ENCODE results near the gene APBA2. TPM values are rescaled to one million over a fixed set of nuclear protein-coding genes. Genes with fewer than 3 reads are reported as not detected.

The APBA2 gene
- total RNA-seq, 6 donors from 2014 or later, result 3.2 to 7.9 (median 6.0) TPM

- Histone ChIP-seq H3K36me3 (no peaks in the 10 kb centered on the region), H3K4me1 (no peaks in the 10 kb centered on the region), H3K9me3 (no peaks in the 10 kb centered on the region), H3K27me3 (no peaks in the 10 kb centered on the region), H3K27ac (no peak overlapping the region), H3K4me3 (no peak overlapping the region)
- ATAC-seq (ENCODE audit: low FRiP score in 2 of 2) (no peak), DNase-seq (no peak)
- TF ChIP-seq POLR2A (IDR thresholded peaks at IDR 0.05) (no peak), CTCF (IDR thresholded peaks at IDR 0.05) (no peak), POLR2AphosphoS5 (IDR thresholded peaks at IDR 0.05) (no peak), EP300 (IDR thresholded peaks at IDR 0.05) (no peak)
- 89% methylated on average over 4 of the region's 4 CpGs for WGBS, 2 donors
These were observed 149.0 kb downstream of the APBA2 start for GRCh38 chr15:29034593-29035335.

GRCh38 chr15:29035336-29036285 is 149.8 kb downstream of the APBA2 start:
- 91 to 95% methylated on average over 7 to 12 of the region's 14 CpGs for WGBS, 2 donors
- H3K27ac ChIP-seq, result no peak overlapping the region
- H3K27me3 ChIP-seq, result no peaks in the 10 kb centered on the region
- H3K4me1 ChIP-seq, result no peaks in the 10 kb centered on the region
- ATAC-seq (ENCODE audit: low FRiP score in 2 of 2) (no peak), DNase-seq (peak in 1 of 2 donors; percentile 46)
- H3K4me3 ChIP-seq, result no peak overlapping the region
- H3K36me3 ChIP-seq, result no peaks in the 10 kb centered on the region
- no peak for TF ChIP-seq POLR2AphosphoS5 (IDR thresholded peaks at IDR 0.05)
- TF ChIP-seq EP300 (IDR thresholded peaks at IDR 0.05), result no peak
- no peak for TF ChIP-seq POLR2A (IDR thresholded peaks at IDR 0.05)
- no peak for TF ChIP-seq CTCF (IDR thresholded peaks at IDR 0.05)
- H3K9me3 ChIP-seq, result no peaks in the 10 kb centered on the region

- 41 to 57% methylated on average over 8 to 9 of the region's 9 CpGs for WGBS, 2 donors
These were observed 152.4 kb downstream of the APBA2 start for GRCh38 chr15:29037997-29038705.

More at GRCh38 chr15:29037997-29038705, 152.4 kb downstream of the APBA2 start:
- DNase-seq, result no peak
- no peaks in the 10 kb centered on the region for H3K4me1 ChIP-seq
- TF ChIP-seq EP300 (IDR thresholded peaks at IDR 0.05), result no peak
- no peak for TF ChIP-seq POLR2A (IDR thresholded peaks at IDR 0.05)
- TF ChIP-seq POLR2AphosphoS5 (IDR thresholded peaks at IDR 0.05), result no peak
- no peak for TF ChIP-seq CTCF (IDR thresholded peaks at IDR 0.05)
- no peaks in the 10 kb centered on the region for H3K27me3 ChIP-seq
- no peak overlapping the region for H3K27ac ChIP-seq
- no peaks in the 10 kb centered on the region for H3K36me3 ChIP-seq
- ATAC-seq (ENCODE audit: low FRiP score in 2 of 2), result no peak
- no peaks in the 10 kb centered on the region for H3K9me3 ChIP-seq
- no peak overlapping the region for H3K4me3 ChIP-seq

All from upper lobe of left lung (tissue), 6 donors.